ENCODE results near the gene RNF220.

DNA sequence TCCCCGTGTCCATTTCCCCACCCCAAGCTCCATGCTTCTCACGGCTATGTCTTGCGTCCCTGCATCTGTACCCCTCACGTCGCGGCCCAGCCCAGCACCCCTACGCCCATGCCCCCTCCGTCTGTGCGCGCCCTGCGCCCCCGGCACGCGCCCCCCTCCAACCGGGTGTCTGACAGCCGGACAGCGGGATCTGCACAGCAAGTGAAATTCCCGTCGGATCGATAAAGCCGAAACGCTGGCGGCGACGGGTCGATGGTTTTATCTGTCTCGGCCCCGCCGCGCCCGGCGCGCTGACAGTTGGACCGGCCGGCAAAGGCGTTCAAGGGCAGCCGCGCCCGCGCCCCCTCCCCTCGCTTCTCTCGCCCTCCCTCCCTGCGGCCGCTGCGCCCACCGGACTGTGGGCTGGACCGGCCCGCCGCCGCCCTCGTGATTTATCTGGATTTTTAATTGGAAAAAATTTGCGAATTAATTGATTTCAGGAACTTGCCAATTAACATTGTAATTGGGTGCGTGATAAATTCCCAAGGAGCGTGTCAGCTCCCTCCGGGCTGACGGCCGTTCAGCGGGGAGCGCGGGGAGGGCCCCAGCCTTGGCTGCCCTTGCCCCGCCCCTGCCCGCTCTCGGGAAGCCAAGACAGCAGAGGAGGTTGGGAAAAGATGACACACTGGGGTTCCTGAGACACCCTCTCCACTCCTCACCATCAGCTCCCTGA, 212.1 kb downstream of the RNF220 start:
- TF ChIP-seq, protein P1, sequence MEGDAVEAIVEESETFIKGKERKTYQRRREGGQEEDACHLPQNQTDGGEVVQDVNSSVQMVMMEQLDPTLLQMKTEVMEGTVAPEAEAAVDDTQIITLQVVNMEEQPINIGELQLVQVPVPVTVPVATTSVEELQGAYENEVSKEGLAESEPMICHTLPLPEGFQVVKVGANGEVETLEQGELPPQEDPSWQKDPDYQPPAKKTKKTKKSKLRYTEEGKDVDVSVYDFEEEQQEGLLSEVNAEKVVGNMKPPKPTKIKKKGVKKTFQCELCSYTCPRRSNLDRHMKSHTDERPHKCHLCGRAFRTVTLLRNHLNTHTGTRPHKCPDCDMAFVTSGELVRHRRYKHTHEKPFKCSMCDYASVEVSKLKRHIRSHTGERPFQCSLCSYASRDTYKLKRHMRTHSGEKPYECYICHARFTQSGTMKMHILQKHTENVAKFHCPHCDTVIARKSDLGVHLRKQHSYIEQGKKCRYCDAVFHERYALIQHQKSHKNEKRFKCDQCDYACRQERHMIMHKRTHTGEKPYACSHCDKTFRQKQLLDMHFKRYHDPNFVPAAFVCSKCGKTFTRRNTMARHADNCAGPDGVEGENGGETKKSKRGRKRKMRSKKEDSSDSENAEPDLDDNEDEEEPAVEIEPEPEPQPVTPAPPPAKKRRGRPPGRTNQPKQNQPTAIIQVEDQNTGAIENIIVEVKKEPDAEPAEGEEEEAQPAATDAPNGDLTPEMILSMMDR (IDR thresholded peaks at IDR 0.05), result no peak
- TF ChIP-seq POLR2A (IDR thresholded peaks at IDR 0.05), result no peak
